H9 (cell line): ENCODE data around the gene RPS19BP1. TPM values are rescaled to one million over a fixed set of nuclear protein-coding genes. Genes with fewer than 3 reads are reported as not detected.

Experiments
- DNase-seq: peaks from one replicate; pipeline ENCODE4 v3.0.0-alpha.2; 2017
- H2AFZ ChIP-seq: one replicate; pipeline ENCODE4 v1.6.1; 2013; ENCODE audit warnings: mild to moderate bottlenecking, low read length, control low read depth, moderate library complexity
- H2AK5ac ChIP-seq: 2 replicates; pipeline ENCODE4 v1.6.1; 2013; ENCODE audit warnings: low read length, control low read depth, mixed read lengths; ENCODE audit not compliant: insufficient read length
- H2BK120ac ChIP-seq: one replicate; pipeline ENCODE4 v1.6.1; 2013; ENCODE audit warnings: low read depth, mild to moderate bottlenecking, low read length, control low read depth, inconsistent platforms; ENCODE audit not compliant: poor library complexity, severe bottlenecking
- H2BK12ac ChIP-seq: 2 replicates; pipeline ENCODE4 v1.6.1; 2013; ENCODE audit warnings: low read length, control low read depth, mixed read lengths, low read depth; ENCODE audit not compliant: insufficient read length
- H2BK15ac ChIP-seq: 2 replicates; pipeline ENCODE4 v1.6.1; 2013; ENCODE audit warnings: low read depth, low read length, control low read depth
- H2BK20ac ChIP-seq: one replicate; pipeline ENCODE4 v1.6.1; 2013; ENCODE audit warnings: low read depth, mild to moderate bottlenecking, low read length, control low read depth, inconsistent platforms; ENCODE audit not compliant: poor library complexity, severe bottlenecking
- H2BK5ac ChIP-seq: 2 replicates; pipeline ENCODE4 v1.6.1; 2013; ENCODE audit warnings: low read length, control low read depth, mixed read lengths; ENCODE audit not compliant: insufficient read length
- H3K14ac ChIP-seq: 2 replicates; pipeline ENCODE4 v1.6.1; 2013; ENCODE audit warnings: low read length, control low read depth; ENCODE audit not compliant: insufficient read depth
- H3K18ac ChIP-seq: 2 replicates; pipeline ENCODE4 v1.6.1; 2013; ENCODE audit warnings: low read depth, mild to moderate bottlenecking, mixed read lengths, low read length, control low read depth; ENCODE audit not compliant: insufficient read length
- H3K23ac ChIP-seq: 2 replicates; pipeline ENCODE4 v1.6.1; 2013; ENCODE audit warnings: low read length, control low read depth, mixed read lengths, low read depth; ENCODE audit not compliant: insufficient read length
- H3K23me2 ChIP-seq: 2 replicates; pipeline ENCODE4 v1.6.1; 2013; ENCODE audit warnings: low read depth, mild to moderate bottlenecking, mixed read lengths, low read length, control low read depth; ENCODE audit not compliant: insufficient read length, poor library complexity, severe bottlenecking
- H3K27ac ChIP-seq: 2 replicates; pipeline ENCODE4 v1.5.1; 2013; ENCODE audit warnings: low read length, control low read depth, mixed read lengths, low read depth; ENCODE audit not compliant: insufficient read length
- H3K27me3 ChIP-seq: 2 replicates; pipeline ENCODE4 v1.6.1; 2013; ENCODE audit warnings: low read length, control low read depth, inconsistent platforms; ENCODE audit not compliant: insufficient read depth
- H3K4ac ChIP-seq: 2 replicates; pipeline ENCODE4 v1.6.1; 2013; ENCODE audit warnings: low read depth, mild to moderate bottlenecking, control low read depth, inconsistent platforms, low read length, moderate library complexity
- H3K4me1 ChIP-seq: 2 replicates; pipeline ENCODE4 v1.6.1; 2013; ENCODE audit warnings: low read length, control low read depth, inconsistent platforms; ENCODE audit not compliant: insufficient read depth
- H3K4me2 ChIP-seq: 2 replicates; pipeline ENCODE4 v1.6.1; 2013; ENCODE audit warnings: low read length, control low read depth, mixed read lengths; ENCODE audit not compliant: insufficient read length, insufficient read depth
- H3K56ac ChIP-seq: 2 replicates; pipeline ENCODE4 v1.6.1; 2013; ENCODE audit warnings: low read depth, mild to moderate bottlenecking, mixed read lengths, low read length, control low read depth; ENCODE audit not compliant: insufficient read length
- H3K79me1 ChIP-seq: 2 replicates; pipeline ENCODE4 v1.6.1; 2013; ENCODE audit warnings: low read depth, mild to moderate bottlenecking, moderate library complexity, low read length, control low read depth, inconsistent platforms; ENCODE audit not compliant: insufficient read depth, poor library complexity, severe bottlenecking
- H3K79me2 ChIP-seq: 2 replicates; pipeline ENCODE4 v1.6.1; 2013; ENCODE audit warnings: low read length, control low read depth, inconsistent platforms; ENCODE audit not compliant: insufficient read depth
- H3K9ac ChIP-seq: 2 replicates; pipeline ENCODE4 v1.6.1; 2013; ENCODE audit warnings: low read length, control low read depth, mixed read lengths; ENCODE audit not compliant: insufficient read length; ENCODE audit errors: extremely low read depth
- H3K9me3 ChIP-seq: one replicate; pipeline ENCODE4 v1.6.1; 2013; ENCODE audit warnings: low read depth, low read length, inconsistent platforms; ENCODE audit not compliant: control insufficient read depth
- H3T11ph ChIP-seq: one replicate; pipeline ENCODE4 v1.6.1; 2013; ENCODE audit warnings: mild to moderate bottlenecking, low read length, control low read depth, inconsistent platforms
- H4K20me1 ChIP-seq: one replicate; pipeline ENCODE4 v1.6.1; 2013; ENCODE audit not compliant: control insufficient read depth, insufficient read length, insufficient read depth
- H4K5ac ChIP-seq: 2 replicates; pipeline ENCODE4 v1.6.1; 2013; ENCODE audit warnings: low read depth, mild to moderate bottlenecking, mixed read lengths, low read length, control low read depth; ENCODE audit not compliant: insufficient read length
- H4K8ac ChIP-seq: replicated peaks from 2 replicates; pipeline ENCODE4 v1.6.1; 2013; ENCODE audit warnings: low read length, control low read depth, mixed read lengths, low read depth; ENCODE audit not compliant: insufficient read length
- H4K91ac ChIP-seq: 2 replicates; pipeline ENCODE4 v1.6.1; 2013; ENCODE audit warnings: low read depth, mild to moderate bottlenecking, moderate library complexity, mixed read lengths, low read length, control low read depth; ENCODE audit not compliant: insufficient read length
- H3K27ac Mint-ChIP-seq, 3 experiments: 2 replicates in 2 of 3; 3 replicates in 1 of 3; pipeline ENCODE4 v1.8.0; 2020 to 2021; ENCODE audit warnings: mixed read lengths in 3 of 3, mild to moderate bottlenecking in 1 of 3, moderate library complexity in 1 of 3
- H3K27me3 Mint-ChIP-seq: 2 replicates; pipeline ENCODE4 v1.8.0; 2021; ENCODE audit warnings: low read depth, mild to moderate bottlenecking, moderate library complexity, mixed read lengths
- H3K36me3 Mint-ChIP-seq, 3 experiments: 2 replicates in 2 of 3; 3 replicates in 1 of 3; pipeline ENCODE4 v1.8.0; 2020 to 2021; ENCODE audit warnings: low read depth in 3 of 3, mixed read lengths in 3 of 3; ENCODE audit not compliant: insufficient read depth in 1 of 3
- H3K4me1 Mint-ChIP-seq, 2 experiments: 2 replicates each; pipeline ENCODE4 v1.8.0; 2020; ENCODE audit warnings: mixed read lengths in 2 of 2
- H3K4me3 Mint-ChIP-seq, 2 experiments: 2 replicates in 1 of 2; 3 replicates in 1 of 2; pipeline ENCODE4 v1.8.0; 2020 to 2021; ENCODE audit warnings: mild to moderate bottlenecking in 2 of 2, mixed read lengths in 2 of 2, moderate library complexity in 1 of 2
- H3K9me3 Mint-ChIP-seq, 2 experiments: 2 replicates in 1 of 2; 3 replicates in 1 of 2; pipeline ENCODE4 v1.8.0; 2020; ENCODE audit warnings: mild to moderate bottlenecking in 2 of 2, mixed read lengths in 2 of 2, moderate library complexity in 1 of 2
- CTCF ChIP-seq: fragments of 200-600 bp; sonication (generic); conservative IDR thresholded peaks from 3 replicates; pipeline ENCODE4 v1.8.0; 2021; ENCODE audit warnings: antibody characterized with exemption, mild to moderate bottlenecking
- WGBS: extraction: QIAGEN DNeasy Blood & Tissue Kit; methylation state at CpG from one replicate; pipeline ENCODE4 v1.1.7; 2013; ENCODE audit warnings: missing lambda C conversion rate, low lambda C conversion rate, mixed read lengths; ENCODE audit not compliant: insufficient read length; ENCODE audit errors: extremely low coverage; 5-methylcytosine and 5-hydroxymethylcytosine counted together
- total RNA-seq: library from RNA; stranded (reverse); gene quantifications from 2 replicates; pipeline ENCODE4 v1.2.1, GENCODE V29; 2021

Gene RPS19BP1
- total RNA-seq, 1 experiment from 2014 or later, result 65.0 TPM

GRCh38 chr22:39518996-39519680 is 13.4 kb downstream of the RPS19BP1 start:
- no peak overlapping the region for H2BK12ac ChIP-seq

More at GRCh38 chr22:39518996-39519680, 13.4 kb downstream of the RPS19BP1 start:
- Histone ChIP-seq H3K14ac (0 out of 2 replicates have a peak overlapping the region, but pooled peaks have one; percentile 41), H3K27me3 (no peaks in the 10 kb centered on the region; the same call in 1 of the 2 replicates), H3K27ac (no peak overlapping the region), H3T11ph (no peak overlapping the region), H3K4ac (no peak overlapping the region), H3K9me3 (no peaks in the 10 kb centered on the region), H2AK5ac (no peak overlapping the region), H3K23ac (no peak overlapping the region), H2BK15ac (no peak overlapping the region), H3K4me2 (peak overlapping the region; percentile 73), H3K79me2 (peaks cover 8% of the 10 kb centered on the region; the same call in 1 of the 2 replicates), H2BK5ac (no peak overlapping the region), H3K4me1 (no peaks in the 10 kb centered on the region; the same call in 1 of the 2 replicates), H4K5ac (no peak overlapping the region), H2AFZ (no peak overlapping the region), H3K23me2 (peaks cover 13% of the 10 kb centered on the region), H2BK120ac (no peak overlapping the region), H3K79me1 (no peaks in the 10 kb centered on the region), H3K56ac (no peak overlapping the region), H4K20me1 (peaks cover 9% of the 10 kb centered on the region), H3K18ac (no peak overlapping the region), H2BK20ac (no peak overlapping the region), H3K9ac (peak overlapping the region; percentile 73), H4K8ac (no peak overlapping the region), H4K91ac (no peak overlapping the region)
- Mint-ChIP-seq H3K27me3 (peaks cover 52% of the 10 kb centered on the region), H3K9me3 (peaks cover 0 to 2% of the 10 kb centered on the region in 2 experiments; a peak in 3 of 5 replicates), H3K4me3 (peak overlapping the region; percentile 94 to 98), H3K4me1 (peaks cover 25 to 26% of the 10 kb centered on the region in 2 experiments), H3K36me3 (peaks cover 41 to 71% (median 56%) of the 10 kb centered on the region in 3 experiments), H3K27ac (peak overlapping the region; percentile 87 to 100 (median 91))
- no peak for DNase-seq
- WGBS, result no CpG with 5 or more reads among the region's 24 CpGs
- no peak for TF ChIP-seq CTCF
